ENCODE results near the gene ACP4.

Gene ACP4

GRCh38 chr19:50784710-50785109 lies 5.5 kb upstream of the ACP4 start:
- TF ChIP-seq CTCF (IDR thresholded peaks at IDR 0.05; ENCODE audit: low read depth, low read length): no peak
- H3K27ac ChIP-seq: no peak overlapping the region
- no peaks in the 10 kb centered on the region for H3K36me3 ChIP-seq
- peaks cover 18% of the 10 kb centered on the region for H3K27me3 ChIP-seq (ENCODE audit: insufficient read depth, low read depth, severe bottlenecking)
- no peak for DNase-seq
- H3K9me3 ChIP-seq (ENCODE audit: severe bottlenecking): no peaks in the 10 kb centered on the region
- H3K4me3 ChIP-seq (ENCODE audit: low read depth, low read length): no peak overlapping the region

GRCh38 chr19:50785329-50785728 lies 4.9 kb upstream of the ACP4 start:
- no peak for DNase-seq
- Histone ChIP-seq H3K4me3 (ENCODE audit: low read depth, low read length) (no peak overlapping the region), H3K9me3 (ENCODE audit: severe bottlenecking) (no peaks in the 10 kb centered on the region), H3K36me3 (no peaks in the 10 kb centered on the region), H3K27me3 (ENCODE audit: insufficient read depth, low read depth, severe bottlenecking) (peaks cover 12% of the 10 kb centered on the region), H3K27ac (no peak overlapping the region)
- no peak for TF ChIP-seq CTCF (IDR thresholded peaks at IDR 0.05; ENCODE audit: low read depth, low read length)

- TF ChIP-seq CTCF (IDR thresholded peaks at IDR 0.05; ENCODE audit: low read depth, low read length): no peak
- DNase-seq: no peak
- Histone ChIP-seq H3K27me3 (ENCODE audit: insufficient read depth, low read depth, severe bottlenecking) (no peaks in the 10 kb centered on the region), H3K36me3 (peaks cover 11% of the 10 kb centered on the region; the same call in 1 of the 2 replicates), H3K4me3 (ENCODE audit: low read depth, low read length) (no peak overlapping the region), H3K27ac (no peak overlapping the region), H3K9me3 (ENCODE audit: severe bottlenecking) (no peaks in the 10 kb centered on the region)
Observed at GRCh38 chr19:50790922-50791467, 780 bp downstream of the ACP4 start.

- Histone ChIP-seq H3K4me3 (ENCODE audit: low read depth, low read length) (no peak overlapping the region), H3K9me3 (ENCODE audit: severe bottlenecking) (no peaks in the 10 kb centered on the region), H3K27me3 (ENCODE audit: insufficient read depth, low read depth, severe bottlenecking) (no peaks in the 10 kb centered on the region), H3K36me3 (peaks cover 16% of the 10 kb centered on the region), H3K27ac (no peak overlapping the region)
- no peak for DNase-seq
- TF ChIP-seq CTCF (IDR thresholded peaks at IDR 0.05; ENCODE audit: low read depth, low read length): no peak
Observed at GRCh38 chr19:50791594-50792271, 1.5 kb downstream of the ACP4 start.

- TF ChIP-seq CTCF (IDR thresholded peaks at IDR 0.05; ENCODE audit: low read depth, low read length): no peak
- peaks cover 25% of the 10 kb centered on the region for H3K36me3 ChIP-seq
- no peak overlapping the region for H3K27ac ChIP-seq
- no peaks in the 10 kb centered on the region for H3K27me3 ChIP-seq (ENCODE audit: insufficient read depth, low read depth, severe bottlenecking)
- H3K4me3 ChIP-seq (ENCODE audit: low read depth, low read length): no peak overlapping the region
- H3K9me3 ChIP-seq (ENCODE audit: severe bottlenecking): no peaks in the 10 kb centered on the region
- no peak for DNase-seq
Observed at GRCh38 chr19:50792272-50793250, 2.3 kb downstream of the ACP4 start.
